Esophagus muscularis mucosa (tissue), 4 donors: ENCODE data around the gene WASF2. TPM values are rescaled to one million over a fixed set of nuclear protein-coding genes. Genes with fewer than 3 reads are reported as not detected.
A peak's percentile ranks its signal among the peaks of the same experiment; 100 is the strongest.

Experiments
- DNase-seq: peaks from one replicate; pipeline ENCODE4 v3.0.0-alpha.2; 2017; ENCODE audit errors: extremely low spot score
- H3K27ac ChIP-seq, 4 donors: fragments of 200-600 bp; sonication (generic); replicated peaks in 1 of 4; 1 replicate in 3 of 4; 2 replicates in 1 of 4; pipeline ENCODE4 v1.5.1; 2016 to 2019; ENCODE audit warnings: mild to moderate bottlenecking in 1 of 4
- H3K27me3 ChIP-seq, 4 donors: fragments of 200-600 bp; sonication (generic); one replicate each; pipeline versions ENCODE4 v1.5.1 to v1.6.0; 2016 to 2019
- H3K36me3 ChIP-seq, 4 donors: fragments of 200-600 bp; sonication (generic); one replicate each; pipeline ENCODE4 v1.5.1; 2016 to 2019
- H3K4me1 ChIP-seq, 4 donors: fragments of 200-600 bp; sonication (generic); one replicate each; pipeline ENCODE4 v1.5.1; 2016 to 2019
- H3K4me3 ChIP-seq, 4 donors: fragments of 200-600 bp; sonication (generic); 1 replicate in 2 of 4; 2 replicates in 2 of 4; pipeline ENCODE4 v1.5.1; 2016 to 2019; ENCODE audit warnings: mild to moderate bottlenecking in 4 of 4, moderate library complexity in 1 of 4
- H3K9me3 ChIP-seq, 4 donors: fragments of 200-600 bp; sonication (generic); 1 replicate in 3 of 4; 2 replicates in 1 of 4; pipeline ENCODE4 v1.5.1; 2016 to 2019
- EP300 ChIP-seq: sonication (generic); formaldehyde crosslinking; IDR thresholded peaks from one replicate; pipeline ENCODE4 v1.6.1; 2017; ENCODE audit warnings: antibody characterized with exemption
- POLR2A ChIP-seq: fragments of 450-650 bp; IDR thresholded peaks from one replicate; pipeline ENCODE4 v1.6.1; 2017; ENCODE audit warnings: antibody characterized with exemption, moderate library complexity, mild to moderate bottlenecking, low read depth
- POLR2AphosphoS5 ChIP-seq, 2 donors: sonication (generic); formaldehyde crosslinking; IDR thresholded peaks; one replicate each; pipeline ENCODE4 v1.6.1; 2017; ENCODE audit warnings: antibody characterized with exemption in 2 of 2
- WGBS: methylation state at CpG from one replicate; pipeline ENCODE4 v1.1.5; 2018; 5-methylcytosine and 5-hydroxymethylcytosine counted together
- intact Hi-C: fragments of 100-400 bp; cut with DNase I; formaldehyde crosslinking; loops from one replicate; pipeline ENCODE4 v1.15.1; 2023
- total RNA-seq, 4 donors: library from RNA; depleted of rRNA; stranded (reverse); fragments of >200 nt; gene quantifications; one replicate each; pipeline versions ENCODE4 v1.1.0 to v1.2.1, GENCODE V29; 2016
- TF ChIP-seq, protein P1 (sequence below), 3 experiments: fragments of 200-600 bp in 2 of 3; fragments of 450-650 bp in 1 of 3; sonication (generic) in 2 of 3; IDR thresholded peaks; one replicate each; pipeline ENCODE4 v1.5.1; 2017 to 2019; ENCODE audit warnings: antibody characterized with exemption in 3 of 3, mild to moderate bottlenecking in 2 of 3, moderate library complexity in 1 of 3

The WASF2 gene
- total RNA-seq, 4 donors from 2014 or later, result 78.5 to 141 (median 101) TPM

DNA sequence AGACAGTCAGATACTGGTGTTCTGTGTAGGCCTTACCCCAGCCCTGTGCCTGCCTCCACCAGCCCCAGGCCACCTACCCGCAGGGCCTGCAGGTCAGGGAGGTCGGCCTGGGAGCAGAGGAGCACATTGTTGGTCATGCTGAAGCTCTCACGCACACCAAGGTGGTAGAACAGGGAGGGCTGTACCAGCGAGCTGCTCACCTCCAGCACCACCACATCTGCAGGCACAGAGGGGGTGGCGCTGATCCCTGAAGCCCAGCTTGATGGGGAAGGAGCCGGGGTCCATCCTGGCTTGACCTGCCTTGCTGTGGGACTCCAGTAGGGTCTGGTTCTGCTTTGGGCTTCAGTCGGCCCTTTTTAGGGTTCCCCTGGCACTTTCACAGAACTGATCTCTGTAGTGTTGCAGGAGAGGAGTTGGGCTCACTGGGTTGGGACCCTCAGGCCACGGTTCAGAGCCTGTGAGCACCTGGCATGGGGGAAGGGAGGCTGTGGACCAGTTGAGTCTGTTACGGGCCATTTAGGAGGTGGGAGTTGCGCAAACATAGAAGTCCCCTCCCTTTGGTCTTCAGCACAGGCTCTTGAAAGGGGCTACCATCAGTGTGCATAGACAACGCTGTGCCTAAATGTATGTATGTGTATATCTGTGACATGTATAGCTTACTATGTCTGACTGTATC lies 125.1 kb downstream of the WASF2 start:
- WGBS, result 47% methylated on average over 6 of the region's 11 CpGs

DNA sequence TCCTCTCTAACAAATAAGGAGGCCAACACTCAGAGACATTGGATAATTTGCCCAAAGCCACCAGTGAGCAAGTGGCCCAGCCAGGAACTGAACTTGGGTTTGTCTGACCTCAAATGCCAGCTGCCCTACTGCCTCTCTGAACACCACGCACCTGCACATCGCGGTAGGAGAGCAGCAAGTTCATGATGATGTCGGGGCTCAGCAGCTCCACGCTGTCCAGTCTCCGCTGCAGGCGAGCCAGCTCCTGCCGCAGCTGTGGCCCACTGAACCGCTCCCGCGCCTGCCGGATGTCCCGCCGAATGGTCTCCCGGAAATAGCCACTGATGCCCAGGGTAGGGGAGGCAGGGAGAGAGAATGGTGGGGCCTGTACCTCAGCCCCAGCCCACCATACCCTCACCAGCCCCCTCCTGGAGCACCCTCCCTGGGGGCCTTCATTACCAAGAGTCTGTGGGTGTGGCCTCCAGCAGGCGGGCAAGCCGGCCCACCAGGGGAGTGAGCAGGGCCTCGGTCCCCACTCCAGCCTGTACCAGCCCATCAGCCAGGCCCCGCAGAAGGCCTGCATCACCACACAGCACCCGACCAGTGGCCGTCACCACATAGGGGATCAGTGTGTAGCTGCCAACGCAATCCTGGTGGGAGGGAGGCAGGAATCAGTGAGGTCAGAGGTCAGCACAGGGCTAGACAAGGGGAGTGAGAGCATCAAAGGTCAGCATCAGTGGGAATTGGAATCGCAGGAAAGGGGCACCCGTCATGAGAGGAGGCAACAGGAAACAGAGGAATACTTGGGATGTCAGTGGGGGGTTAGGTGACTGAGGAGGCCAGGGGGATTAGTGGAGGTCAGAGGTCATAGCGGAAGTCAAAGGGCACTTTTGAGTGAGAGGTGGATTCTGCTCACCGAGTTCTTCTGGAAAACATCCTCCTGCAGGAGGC lies 125.9 kb downstream of the WASF2 start:
- H3K27me3 ChIP-seq, result no peaks in the 10 kb centered on the region
- intact Hi-C loops, result no loop called here
- DNase-seq, result no peak
- WGBS, result 88% methylated on average over 22 of the region's 26 CpGs
- H3K4me3 ChIP-seq, result peak overlapping the region in 2 of 4 donors; percentile 89 to 96
- TF ChIP-seq EP300 (no peak), POLR2A (no peak), POLR2AphosphoS5 (IDR thresholded peaks at IDR 0.05) (no peak)
- TF ChIP-seq, protein P1, sequence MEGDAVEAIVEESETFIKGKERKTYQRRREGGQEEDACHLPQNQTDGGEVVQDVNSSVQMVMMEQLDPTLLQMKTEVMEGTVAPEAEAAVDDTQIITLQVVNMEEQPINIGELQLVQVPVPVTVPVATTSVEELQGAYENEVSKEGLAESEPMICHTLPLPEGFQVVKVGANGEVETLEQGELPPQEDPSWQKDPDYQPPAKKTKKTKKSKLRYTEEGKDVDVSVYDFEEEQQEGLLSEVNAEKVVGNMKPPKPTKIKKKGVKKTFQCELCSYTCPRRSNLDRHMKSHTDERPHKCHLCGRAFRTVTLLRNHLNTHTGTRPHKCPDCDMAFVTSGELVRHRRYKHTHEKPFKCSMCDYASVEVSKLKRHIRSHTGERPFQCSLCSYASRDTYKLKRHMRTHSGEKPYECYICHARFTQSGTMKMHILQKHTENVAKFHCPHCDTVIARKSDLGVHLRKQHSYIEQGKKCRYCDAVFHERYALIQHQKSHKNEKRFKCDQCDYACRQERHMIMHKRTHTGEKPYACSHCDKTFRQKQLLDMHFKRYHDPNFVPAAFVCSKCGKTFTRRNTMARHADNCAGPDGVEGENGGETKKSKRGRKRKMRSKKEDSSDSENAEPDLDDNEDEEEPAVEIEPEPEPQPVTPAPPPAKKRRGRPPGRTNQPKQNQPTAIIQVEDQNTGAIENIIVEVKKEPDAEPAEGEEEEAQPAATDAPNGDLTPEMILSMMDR (IDR thresholded peaks at IDR 0.05), result no peak
- H3K9me3 ChIP-seq, result no peaks in the 10 kb centered on the region
- peak overlapping the region; percentile 98 to 100 (median 99) for H3K27ac ChIP-seq
- peaks cover 45 to 57% (median 52%) of the 10 kb centered on the region in 4 donors for H3K4me1 ChIP-seq
- H3K36me3 ChIP-seq, result peaks cover 45 to 62% (median 58%) of the 10 kb centered on the region in 4 donors

More for the DNA sequence above, 125.1 kb downstream of the WASF2 start:
- DNase-seq, result no peak
- Histone ChIP-seq H3K9me3 (no peaks in the 10 kb centered on the region), H3K36me3 (peaks cover 42 to 54% (median 50%) of the 10 kb centered on the region in 4 donors), H3K27ac (peak overlapping the region; percentile 98 to 100 (median 99)), H3K4me1 (peaks cover 47 to 62% (median 54%) of the 10 kb centered on the region in 4 donors), H3K4me3 (peak overlapping the region; percentile 77 to 96 (median 89)), H3K27me3 (no peaks in the 10 kb centered on the region)
- intact Hi-C loops, result no loop called here
- TF ChIP-seq EP300, result no peak
- TF ChIP-seq, protein P1 (IDR thresholded peaks at IDR 0.05), result no peak
- TF ChIP-seq POLR2AphosphoS5 (IDR thresholded peaks at IDR 0.05), result no peak
- TF ChIP-seq POLR2A, result no peak

DNA sequence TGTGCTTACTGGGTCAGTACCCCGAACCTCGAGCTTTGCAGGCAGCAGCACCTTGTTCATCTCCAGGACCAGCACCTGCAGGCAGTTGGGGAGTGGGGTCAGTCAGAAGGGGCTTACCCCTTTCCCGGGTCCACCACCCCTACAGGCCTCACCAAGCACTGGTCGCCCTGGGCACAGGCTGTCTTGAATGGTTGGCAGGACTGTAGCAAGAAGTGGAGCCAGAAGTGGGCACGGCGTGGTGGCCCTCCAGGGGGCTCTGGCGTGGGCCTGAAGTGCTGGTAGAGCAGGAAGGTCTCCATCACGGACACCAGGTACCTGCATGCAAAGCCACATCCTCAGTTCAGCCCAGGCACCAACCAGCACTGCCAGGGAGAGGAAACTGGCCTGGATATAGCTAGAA lies 128.4 kb downstream of the WASF2 start:
- peaks cover 30 to 50% (median 46%) of the 10 kb centered on the region in 4 donors for H3K4me1 ChIP-seq
- peaks cover 64 to 87% (median 82%) of the 10 kb centered on the region in 4 donors for H3K36me3 ChIP-seq
- no peak for TF ChIP-seq POLR2A
- TF ChIP-seq, protein P1 (IDR thresholded peaks at IDR 0.05), result no peak
- intact Hi-C loops, result no loop called here
- WGBS, result 88% methylated on average over 7 of the region's 8 CpGs
- H3K27ac ChIP-seq, result no peak overlapping the region
- no peaks in the 10 kb centered on the region for H3K27me3 ChIP-seq
- no peaks in the 10 kb centered on the region for H3K9me3 ChIP-seq
- DNase-seq, result no peak
- no peak overlapping the region for H3K4me3 ChIP-seq

DNA sequence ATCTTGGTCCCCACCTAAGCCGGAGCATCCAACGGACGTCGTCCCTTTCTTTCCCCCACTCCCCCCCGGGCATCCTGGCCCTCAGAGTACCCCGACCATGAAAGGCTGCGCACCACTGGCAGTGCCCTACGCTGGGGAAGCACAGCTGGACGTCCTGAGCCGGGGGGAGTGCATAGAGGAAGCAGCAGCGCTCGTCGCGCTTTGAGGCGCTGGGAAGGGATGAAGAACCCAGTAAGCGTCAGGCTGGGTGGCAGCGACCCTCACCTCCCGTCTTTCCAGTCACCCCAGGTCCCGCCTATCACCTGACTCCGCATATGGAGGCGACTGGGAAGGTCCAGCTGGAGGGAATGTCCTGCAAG lies 128.9 kb downstream of the WASF2 start:
- TF ChIP-seq, protein P1 (IDR thresholded peaks at IDR 0.05), result no peak
- no peak for TF ChIP-seq POLR2AphosphoS5 (IDR thresholded peaks at IDR 0.05)
- TF ChIP-seq POLR2A, result no peak
- TF ChIP-seq EP300, result no peak
- DNase-seq, result no peak
- Histone ChIP-seq H3K4me1 (peaks cover 30 to 50% (median 46%) of the 10 kb centered on the region in 4 donors), H3K9me3 (no peaks in the 10 kb centered on the region), H3K36me3 (peaks cover 69 to 92% (median 88%) of the 10 kb centered on the region in 4 donors), H3K27ac (no peak overlapping the region), H3K4me3 (peak overlapping the region in 1 of 4 donors; percentile 43), H3K27me3 (no peaks in the 10 kb centered on the region)
- WGBS, result 87% methylated on average over 21 of the region's 21 CpGs
- intact Hi-C loops, result no loop called here
